HG03060 (cell line): ENCODE measurements around the gene EDC3.
"Not testable (repeated sequence)": the region's sequence is repeated elsewhere in the genome, so short reads cannot be mapped to it uniquely, and the experiment has no call there.

ENCODE experiments used
- ATAC-seq: cut with Tn5 transposase; IDR thresholded peaks from one replicate; pipeline ENCODE4 v1.9.1; 2021; ENCODE audit warnings: low read depth, moderate number of reproducible peaks; ENCODE audit not compliant: unreplicated experiment

EDC3 gene

GRCh38 chr15:74653426-74654102 is 42.3 kb downstream of the EDC3 start:
- no peak for ATAC-seq

- ATAC-seq, result no peak
These were observed 44.5 kb downstream of the EDC3 start for GRCh38 chr15:74651242-74651741.

- ATAC-seq, result no peak
These were observed 47.6 kb downstream of the EDC3 start for GRCh38 chr15:74648051-74648842.

- no peak for ATAC-seq
These were observed 49.3 kb downstream of the EDC3 start for GRCh38 chr15:74646480-74646879.

GRCh38 chr15:74643665-74644204 is 52.1 kb downstream of the EDC3 start:
- no peak for ATAC-seq

GRCh38 chr15:74642734-74643664 is 52.8 kb downstream of the EDC3 start:
- ATAC-seq, result no peak

GRCh38 chr15:74642348-74642733 is 53.5 kb downstream of the EDC3 start:
- no peak for ATAC-seq

GRCh38 chr15:74641151-74641550 is 54.7 kb downstream of the EDC3 start:
- no peak for ATAC-seq

- ATAC-seq, result no peak
These were observed 58.8 kb downstream of the EDC3 start for GRCh38 chr15:74636984-74637383.

- ATAC-seq, result no peak
These were observed 60.6 kb downstream of the EDC3 start for GRCh38 chr15:74635228-74635627.

- ATAC-seq, result no peak
These were observed 62.0 kb downstream of the EDC3 start for GRCh38 chr15:74633781-74634180.

- ATAC-seq, result no peak
These were observed 63.2 kb downstream of the EDC3 start for GRCh38 chr15:74632601-74633000.

GRCh38 chr15:74631935-74632560 is 63.8 kb downstream of the EDC3 start:
- ATAC-seq, result no peak

GRCh38 chr15:74631408-74631807 is 64.4 kb downstream of the EDC3 start:
- no peak for ATAC-seq

GRCh38 chr15:74631087-74631385 is 64.8 kb downstream of the EDC3 start:
- no peak for ATAC-seq

GRCh38 chr15:74630284-74631086 is 65.3 kb downstream of the EDC3 start:
- ATAC-seq, result no peak

GRCh38 chr15:74629696-74630095 is 66.1 kb downstream of the EDC3 start:
- ATAC-seq, result not testable (repeated sequence)

GRCh38 chr15:74628949-74629348 is 66.9 kb downstream of the EDC3 start:
- ATAC-seq, result no peak

- ATAC-seq, result no peak
These were observed 67.6 kb downstream of the EDC3 start for GRCh38 chr15:74628199-74628598.
